GM19351 (cell line): ENCODE results near the gene RMP24.

Experiments
- ATAC-seq: cut with Tn5 transposase; IDR thresholded peaks from one replicate; pipeline ENCODE4 v1.9.1; 2021; ENCODE audit warnings: mild to moderate bottlenecking, moderate library complexity; ENCODE audit not compliant: unreplicated experiment

RMP24 gene

GRCh38 chr18:36025025-36025424 is 52.5 kb downstream of the RMP24 start:
- no peak for ATAC-seq

GRCh38 chr18:36028859-36029258 is 56.4 kb downstream of the RMP24 start:
- no peak for ATAC-seq
